ENCODE results near the gene STX8. TPM values are rescaled to one million over a fixed set of nuclear protein-coding genes. Genes with fewer than 3 reads are reported as not detected.

Gene STX8
- total RNA-seq, 1 experiment from 2014 or later = 50.3 TPM

DNA sequence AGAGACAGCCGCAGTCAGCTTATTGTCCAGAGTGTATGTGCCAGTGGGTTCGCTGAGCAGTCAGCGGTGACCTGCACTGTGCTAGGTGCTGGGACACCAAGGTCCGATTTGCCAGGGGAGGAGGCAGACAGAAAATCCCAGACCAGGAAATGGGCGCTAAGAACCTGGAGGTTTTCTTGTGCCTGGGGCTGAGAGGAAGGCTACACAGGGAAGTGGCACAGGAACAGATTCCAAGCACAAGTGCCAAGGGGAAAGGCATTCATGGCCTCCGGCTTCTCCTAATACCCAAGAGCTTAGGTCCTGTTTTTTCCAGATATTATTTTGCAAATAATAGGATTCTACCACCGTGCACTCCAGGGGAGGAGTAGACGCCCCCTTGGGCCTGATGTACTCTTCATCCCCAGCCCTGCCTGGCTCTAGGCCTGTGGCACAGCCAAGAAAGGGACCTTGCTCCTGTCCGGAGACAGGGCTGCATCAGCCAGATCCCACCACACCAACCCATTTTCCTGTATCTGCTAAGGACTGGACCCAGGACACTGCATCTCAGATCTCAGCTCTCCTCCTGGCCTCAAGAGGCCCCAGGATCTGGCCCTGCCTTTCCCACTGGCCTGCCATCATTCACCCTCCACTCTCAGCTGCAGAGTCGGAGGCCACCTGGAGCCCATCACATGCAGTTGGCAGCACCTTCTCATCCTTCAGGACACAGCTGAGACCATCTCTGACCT lies 367.1 kb downstream of the STX8 start:
- no peaks in the 10 kb centered on the region for H3K36me3 ChIP-seq (ENCODE audit: control insufficient read depth, insufficient read depth, low read length)
- no TSS peak for BruUV-seq (replicated peaks)
- in situ Hi-C loops (cut with HindIII; ENCODE audit: low pct_unique_long_range_greater_than_20kb, low sequenced_read_pairs) (no loop called here), intact Hi-C loops (cut with micrococcal nuclease; ENCODE audit: unreplicated experiment) (no loop called here)
- no peaks in the 10 kb centered on the region for H3K4me1 ChIP-seq (ENCODE audit: control insufficient read depth, insufficient read depth, low read length)
- ATAC-seq (no peak), DNase-seq (ENCODE audit: low read depth, low spot score) (no peak)
- H3K27me3 ChIP-seq (ENCODE audit: control insufficient read depth, insufficient read depth, low read length) = no peaks in the 10 kb centered on the region
- no peaks in the 10 kb centered on the region for H3K9me3 ChIP-seq (ENCODE audit: control insufficient read depth, insufficient read depth, low read depth, low read length)
- POLR2A ChIA-PET = no interaction called here
- TF ChIP-seq SIN3A (IDR thresholded peaks at IDR 0.05; ENCODE audit: borderline replicate concordance, insufficient read depth, low read depth, low read length) = no peak
- TF ChIP-seq, protein P1, sequence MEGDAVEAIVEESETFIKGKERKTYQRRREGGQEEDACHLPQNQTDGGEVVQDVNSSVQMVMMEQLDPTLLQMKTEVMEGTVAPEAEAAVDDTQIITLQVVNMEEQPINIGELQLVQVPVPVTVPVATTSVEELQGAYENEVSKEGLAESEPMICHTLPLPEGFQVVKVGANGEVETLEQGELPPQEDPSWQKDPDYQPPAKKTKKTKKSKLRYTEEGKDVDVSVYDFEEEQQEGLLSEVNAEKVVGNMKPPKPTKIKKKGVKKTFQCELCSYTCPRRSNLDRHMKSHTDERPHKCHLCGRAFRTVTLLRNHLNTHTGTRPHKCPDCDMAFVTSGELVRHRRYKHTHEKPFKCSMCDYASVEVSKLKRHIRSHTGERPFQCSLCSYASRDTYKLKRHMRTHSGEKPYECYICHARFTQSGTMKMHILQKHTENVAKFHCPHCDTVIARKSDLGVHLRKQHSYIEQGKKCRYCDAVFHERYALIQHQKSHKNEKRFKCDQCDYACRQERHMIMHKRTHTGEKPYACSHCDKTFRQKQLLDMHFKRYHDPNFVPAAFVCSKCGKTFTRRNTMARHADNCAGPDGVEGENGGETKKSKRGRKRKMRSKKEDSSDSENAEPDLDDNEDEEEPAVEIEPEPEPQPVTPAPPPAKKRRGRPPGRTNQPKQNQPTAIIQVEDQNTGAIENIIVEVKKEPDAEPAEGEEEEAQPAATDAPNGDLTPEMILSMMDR (IDR thresholded peaks at IDR 0.05) = no peak
- TF ChIP-seq POLR2AphosphoS5 (IDR thresholded peaks at IDR 0.05; ENCODE audit: low read depth, low read length) = no peak
- TF ChIP-seq, protein P2, sequence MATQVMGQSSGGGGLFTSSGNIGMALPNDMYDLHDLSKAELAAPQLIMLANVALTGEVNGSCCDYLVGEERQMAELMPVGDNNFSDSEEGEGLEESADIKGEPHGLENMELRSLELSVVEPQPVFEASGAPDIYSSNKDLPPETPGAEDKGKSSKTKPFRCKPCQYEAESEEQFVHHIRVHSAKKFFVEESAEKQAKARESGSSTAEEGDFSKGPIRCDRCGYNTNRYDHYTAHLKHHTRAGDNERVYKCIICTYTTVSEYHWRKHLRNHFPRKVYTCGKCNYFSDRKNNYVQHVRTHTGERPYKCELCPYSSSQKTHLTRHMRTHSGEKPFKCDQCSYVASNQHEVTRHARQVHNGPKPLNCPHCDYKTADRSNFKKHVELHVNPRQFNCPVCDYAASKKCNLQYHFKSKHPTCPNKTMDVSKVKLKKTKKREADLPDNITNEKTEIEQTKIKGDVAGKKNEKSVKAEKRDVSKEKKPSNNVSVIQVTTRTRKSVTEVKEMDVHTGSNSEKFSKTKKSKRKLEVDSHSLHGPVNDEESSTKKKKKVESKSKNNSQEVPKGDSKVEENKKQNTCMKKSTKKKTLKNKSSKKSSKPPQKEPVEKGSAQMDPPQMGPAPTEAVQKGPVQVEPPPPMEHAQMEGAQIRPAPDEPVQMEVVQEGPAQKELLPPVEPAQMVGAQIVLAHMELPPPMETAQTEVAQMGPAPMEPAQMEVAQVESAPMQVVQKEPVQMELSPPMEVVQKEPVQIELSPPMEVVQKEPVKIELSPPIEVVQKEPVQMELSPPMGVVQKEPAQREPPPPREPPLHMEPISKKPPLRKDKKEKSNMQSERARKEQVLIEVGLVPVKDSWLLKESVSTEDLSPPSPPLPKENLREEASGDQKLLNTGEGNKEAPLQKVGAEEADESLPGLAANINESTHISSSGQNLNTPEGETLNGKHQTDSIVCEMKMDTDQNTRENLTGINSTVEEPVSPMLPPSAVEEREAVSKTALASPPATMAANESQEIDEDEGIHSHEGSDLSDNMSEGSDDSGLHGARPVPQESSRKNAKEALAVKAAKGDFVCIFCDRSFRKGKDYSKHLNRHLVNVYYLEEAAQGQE (IDR thresholded peaks at IDR 0.05; ENCODE audit: insufficient read depth in 1 of 2, low read depth in 2 of 2, low read length in 1 of 2) = no peak
- TF ChIP-seq TCF7L2 (IDR thresholded peaks at IDR 0.05; ENCODE audit: low read depth, low read length) = no peak
- CTCF ChIA-PET = no interaction called here
- H3K4me3 ChIP-seq (ENCODE audit: low read depth in 2 of 2, low read length in 2 of 2) = no peak overlapping the region
- no peak overlapping the region for H3K27ac ChIP-seq (ENCODE audit: low read length)

DNA sequence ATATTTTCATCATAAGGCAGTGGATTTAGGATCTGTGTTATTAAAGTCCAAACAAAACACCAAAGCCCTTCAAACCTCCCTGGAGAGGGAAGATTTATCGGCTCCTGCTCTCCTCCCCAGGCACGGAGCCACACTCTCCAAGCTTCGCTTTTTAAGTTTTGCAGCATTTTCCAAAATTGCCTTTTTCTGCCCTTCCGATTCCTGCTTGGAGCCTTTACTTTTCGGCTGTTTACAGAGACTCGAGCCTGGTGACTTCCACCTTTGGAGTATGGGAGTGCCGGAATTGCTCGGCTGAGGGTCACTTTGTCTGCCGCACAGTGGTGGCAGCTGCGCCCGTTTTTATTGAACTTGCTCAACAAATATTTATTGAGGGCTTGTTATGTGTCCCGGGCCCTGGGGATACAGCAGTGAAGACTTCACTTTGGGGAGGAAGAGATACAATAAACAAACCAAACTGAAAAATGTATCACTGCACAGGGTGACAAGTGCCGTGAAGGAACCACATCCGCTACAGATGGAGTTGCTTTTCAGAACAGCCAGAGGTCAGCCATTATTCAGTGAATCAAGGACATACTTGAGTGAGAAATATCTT lies 368.8 kb downstream of the STX8 start:
- intact Hi-C loops (cut with micrococcal nuclease; ENCODE audit: unreplicated experiment) (no loop called here), in situ Hi-C loops (cut with HindIII; ENCODE audit: low pct_unique_long_range_greater_than_20kb, low sequenced_read_pairs) (no loop called here)
- H3K27ac ChIP-seq (ENCODE audit: low read length) = no peak overlapping the region
- no peaks in the 10 kb centered on the region for H3K27me3 ChIP-seq (ENCODE audit: control insufficient read depth, insufficient read depth, low read length)
- no peaks in the 10 kb centered on the region for H3K4me1 ChIP-seq (ENCODE audit: control insufficient read depth, insufficient read depth, low read length)
- H3K4me3 ChIP-seq (ENCODE audit: low read depth in 2 of 2, low read length in 2 of 2) = no peak overlapping the region
- no peaks in the 10 kb centered on the region for H3K9me3 ChIP-seq (ENCODE audit: control insufficient read depth, insufficient read depth, low read depth, low read length)
- no peak for ATAC-seq
- no peaks in the 10 kb centered on the region for H3K36me3 ChIP-seq (ENCODE audit: control insufficient read depth, insufficient read depth, low read length)
- BruUV-seq (replicated peaks) = no TSS peak
- CTCF ChIA-PET = interaction anchor here (0.7 kb wide), 1 partner anchor 8 kb away, joined by 3 read pairs; no protein-coding TSS in a partner anchor
- POLR2A ChIA-PET = no interaction called here
- DNase-seq (ENCODE audit: low read depth, low spot score) = no peak
- TF ChIP-seq, protein P1 (IDR thresholded peaks at IDR 0.05) = no peak
- TF ChIP-seq SIN3A (IDR thresholded peaks at IDR 0.05; ENCODE audit: borderline replicate concordance, insufficient read depth, low read depth, low read length) = no peak
